H1 (cell line): Measurements from ENCODE around the gene LMX1A. TPM values are rescaled to one million over a fixed set of nuclear protein-coding genes. Genes with fewer than 3 reads are reported as not detected.

Experiments
- POLR2AphosphoS5 ChIP-seq: IDR thresholded peaks from 2 replicates; pipeline ENCODE4 v1.6.1; 2011; ENCODE audit warnings: low read depth, low read length
- polyA plus RNA-seq, 7 experiments: library from polyadenylated mRNA; depleted of rRNA in 3 of 7; stranded (reverse) in 5 of 7; unstranded in 2 of 7; fragments of >200 nt in 5 of 7; fragments of 200-250 nt in 2 of 7; gene quantifications; 1 replicate in 5 of 7; 2 replicates in 1 of 7; 4 replicates in 1 of 7; pipeline versions ENCODE4 v1.2.1 to v1.2.3, GENCODE V29; 2011 to 2013; ENCODE audit warnings: missing spikeins in 2 of 7, mixed read lengths in 2 of 7
- total RNA-seq: library from RNA; stranded (reverse); fragmentation: NEBNext Ultra II Directional; extraction: Animal tissue kit (Norgen Biotek cat#: 25700); gene quantifications from 2 replicates; pipeline ENCODE4 v1.2.1, GENCODE V29; 2021

Gene LMX1A
- total and polyA plus RNA-seq, 2 of the 8 experiments (the other 6 are each of a cell fraction or from before 2014, with no cell fraction given), result not detected

DNA sequence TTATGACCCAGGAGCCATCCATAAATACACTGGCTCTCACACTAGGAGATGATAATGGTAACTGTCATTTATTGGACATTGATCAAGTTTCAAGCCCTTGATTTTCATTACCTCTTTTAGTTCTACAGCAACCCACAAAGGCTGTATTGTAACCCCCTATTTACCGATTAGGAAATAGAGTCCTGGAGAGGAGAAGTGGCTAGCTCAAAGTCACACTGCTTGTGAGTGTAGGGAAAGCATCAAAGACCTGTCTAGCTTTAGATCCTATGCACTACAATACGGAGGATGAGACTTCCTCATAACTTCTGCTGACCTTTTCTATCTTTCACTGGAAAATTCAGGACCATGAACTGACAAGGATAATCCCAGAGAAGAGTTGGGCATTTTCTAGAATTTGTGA, 115.2 kb downstream of the LMX1A start (continued):
- no peak for TF ChIP-seq POLR2AphosphoS5
